Parathyroid adenoma (tissue), 2 donors: ENCODE measurements around the gene PAIP2.

Source experiments
- H2AFZ ChIP-seq: fragments of 300-600 bp; sonication (generic); one replicate; pipeline ENCODE4 v1.7.0; 2017; ENCODE audit warnings: antibody characterized with exemption, mild to moderate bottlenecking
- H3K27ac ChIP-seq: fragments of 300-600 bp; sonication (generic); one replicate; pipeline ENCODE4 v1.7.0; 2017
- H3K27me3 ChIP-seq: fragments of 300-600 bp; sonication (generic); one replicate; pipeline ENCODE4 v1.7.0; 2017; ENCODE audit warnings: low read length; ENCODE audit not compliant: control insufficient read depth, insufficient read depth
- H3K36me3 ChIP-seq: fragments of 300-600 bp; sonication (generic); one replicate; pipeline ENCODE4 v1.7.0; 2017; ENCODE audit warnings: low read length; ENCODE audit not compliant: control insufficient read depth, insufficient read depth
- H3K4me1 ChIP-seq: fragments of 300-600 bp; sonication (generic); one replicate; pipeline ENCODE4 v1.7.0; 2017; ENCODE audit warnings: control low read depth
- H3K4me2 ChIP-seq: fragments of 300-600 bp; sonication (generic); one replicate; pipeline ENCODE4 v1.7.0; 2017; ENCODE audit warnings: low read length
- H3K4me3 ChIP-seq: fragments of 300-600 bp; sonication (generic); one replicate; pipeline ENCODE4 v1.7.0; 2017; ENCODE audit warnings: low read depth, low read length
- H3K79me2 ChIP-seq: fragments of 300-600 bp; sonication (generic); one replicate; pipeline ENCODE4 v1.7.0; 2017; ENCODE audit warnings: control low read depth
- H3K9ac ChIP-seq: fragments of 300-600 bp; sonication (generic); one replicate; pipeline ENCODE4 v1.7.0; 2017; ENCODE audit warnings: mild to moderate bottlenecking
- H3K9me3 ChIP-seq: fragments of 300-600 bp; sonication (generic); one replicate; pipeline ENCODE4 v1.7.0; 2017; ENCODE audit warnings: low read length; ENCODE audit not compliant: control insufficient read depth
- CTCF ChIP-seq: fragments of 300-600 bp; sonication (generic); IDR thresholded peaks from one replicate; pipeline ENCODE4 v1.7.0; 2017; ENCODE audit warnings: antibody characterized with exemption, mild to moderate bottlenecking
- donor health status: primary hyperparathyroidism.

Gene PAIP2

GRCh38 chr5:139341689-139342422, at the start of gene PAIP2:
Gene PAIP2, plus strand, starts transcription at chr5:139341854. Its CDS starts 21,931 bp downstream, at chr5:139363785.
- Histone ChIP-seq H3K27me3 (no peaks in the 10 kb centered on the region), H3K4me3 (peak within 1 kb of the TSS; percentile 91), H3K4me1 (peaks cover 9% of the 10 kb centered on the region), H3K9me3 (no peaks in the 10 kb centered on the region), H3K9ac (peak within 1 kb of the TSS; percentile 88), H3K4me2 (peak within 1 kb of the TSS; percentile 88), H3K36me3 (no peaks in the 10 kb centered on the region), H2AFZ (peak within 1 kb of the TSS; percentile 91), H3K79me2 (peaks cover 37% of the 10 kb centered on the region), H3K27ac (peak within 1 kb of the TSS; percentile 98)
- TF ChIP-seq CTCF: peak; percentile 90

- Histone ChIP-seq H3K4me2 (peak overlapping the region; percentile 48), H3K79me2 (peaks cover 25% of the 10 kb centered on the region), H3K9me3 (no peaks in the 10 kb centered on the region), H2AFZ (peak overlapping the region; percentile 75), H3K9ac (peak overlapping the region; percentile 100), H3K4me3 (peak overlapping the region; percentile 89), H3K27ac (peak overlapping the region; percentile 97), H3K27me3 (no peaks in the 10 kb centered on the region), H3K4me1 (peaks cover 14% of the 10 kb centered on the region), H3K36me3 (no peaks in the 10 kb centered on the region)
- TF ChIP-seq CTCF: no peak
Observed at GRCh38 chr5:139293202-139293506, 48.5 kb upstream of the PAIP2 start.

- H2AFZ ChIP-seq: peak within 1 kb of the TSS; percentile 75
- peak within 1 kb of the TSS; percentile 89 for H3K4me3 ChIP-seq
- H3K9ac ChIP-seq: peak within 1 kb of the TSS; percentile 100
- peaks cover 31% of the 10 kb centered on the region for H3K79me2 ChIP-seq
- H3K27ac ChIP-seq: peak within 1 kb of the TSS; percentile 97
- no peaks in the 10 kb centered on the region for H3K36me3 ChIP-seq
- H3K4me2 ChIP-seq: peak within 1 kb of the TSS; percentile 53
- H3K27me3 ChIP-seq: no peaks in the 10 kb centered on the region
- TF ChIP-seq CTCF: no peak
- peaks cover 17% of the 10 kb centered on the region for H3K4me1 ChIP-seq
- no peaks in the 10 kb centered on the region for H3K9me3 ChIP-seq
Observed at GRCh38 chr5:139293507-139294373, 47.9 kb upstream of the PAIP2 start, which contains the start of gene MATR3. Gene MATR3, plus strand, starts transcription at chr5:139293740. Its CDS starts 13,676 bp downstream, at chr5:139307416.

GRCh38 chr5:139294374-139295165, 47.1 kb upstream of the PAIP2 start:
- peak; percentile 41 for TF ChIP-seq CTCF
- H3K4me2 ChIP-seq: peak overlapping the region; percentile 53
- H3K27ac ChIP-seq: peak overlapping the region; percentile 97
- peak overlapping the region; percentile 89 for H3K4me3 ChIP-seq
- no peaks in the 10 kb centered on the region for H3K36me3 ChIP-seq
- H3K27me3 ChIP-seq: no peaks in the 10 kb centered on the region
- H3K9me3 ChIP-seq: no peaks in the 10 kb centered on the region
- peak overlapping the region; percentile 100 for H3K9ac ChIP-seq
- peaks cover 39% of the 10 kb centered on the region for H3K79me2 ChIP-seq
- peak overlapping the region; percentile 75 for H2AFZ ChIP-seq
- peaks cover 24% of the 10 kb centered on the region for H3K4me1 ChIP-seq
